Measurements from ENCODE around the gene YTHDF1. TPM values are rescaled to one million over a fixed set of nuclear protein-coding genes. Genes with fewer than 3 reads are reported as not detected.
"Not testable (repeated sequence)": the region's sequence is repeated elsewhere in the genome, so short reads cannot be mapped to it uniquely, and the experiment has no call there.

The YTHDF1 gene
- polyA plus RNA-seq, 3 donors: 40.1 to 46.1 (median 45.3) TPM

DNA sequence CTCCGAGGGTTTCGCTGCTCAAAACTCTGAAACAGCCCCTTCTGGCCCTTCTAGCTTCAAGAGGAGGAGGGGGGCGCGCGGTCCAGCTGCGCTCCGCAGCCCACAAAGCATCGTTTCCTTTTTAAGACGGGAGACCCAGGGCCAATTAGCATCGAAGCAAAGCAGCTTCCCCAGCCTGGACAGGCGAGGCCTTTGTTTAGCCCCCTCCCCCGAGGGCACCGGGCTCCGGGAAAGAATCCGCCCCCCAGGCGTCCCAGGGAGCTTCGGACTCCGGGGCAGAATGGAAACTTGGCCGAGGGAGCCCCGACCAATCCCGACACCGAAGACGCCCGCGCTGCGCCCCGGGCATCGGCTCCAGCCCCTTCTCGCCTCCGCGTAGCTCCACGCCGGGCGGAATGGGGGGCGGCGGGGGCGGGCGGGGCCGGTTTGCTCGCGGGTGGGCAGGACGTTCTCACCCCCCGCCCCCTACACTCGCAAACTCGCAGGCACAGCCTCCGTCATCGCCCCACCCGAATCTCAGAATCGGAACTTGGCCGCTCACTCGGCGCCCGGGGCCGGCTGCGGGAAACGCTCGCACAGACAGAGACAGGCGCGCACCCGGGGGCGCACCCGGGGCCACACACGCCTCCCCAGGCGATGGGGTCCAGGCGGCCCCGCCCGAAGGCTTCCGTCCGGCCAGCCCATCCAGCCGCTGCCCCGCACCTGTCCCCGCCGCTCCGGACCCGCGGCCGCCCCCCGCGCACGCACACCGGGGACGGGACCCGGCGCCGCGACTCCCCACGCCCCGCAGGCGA lies 37.7 kb upstream of the YTHDF1 start:
- no peak for DNase-seq (ENCODE audit: extremely low read depth in 1 of 11, low read depth in 9 of 11, low spot score in 4 of 11)

DNA sequence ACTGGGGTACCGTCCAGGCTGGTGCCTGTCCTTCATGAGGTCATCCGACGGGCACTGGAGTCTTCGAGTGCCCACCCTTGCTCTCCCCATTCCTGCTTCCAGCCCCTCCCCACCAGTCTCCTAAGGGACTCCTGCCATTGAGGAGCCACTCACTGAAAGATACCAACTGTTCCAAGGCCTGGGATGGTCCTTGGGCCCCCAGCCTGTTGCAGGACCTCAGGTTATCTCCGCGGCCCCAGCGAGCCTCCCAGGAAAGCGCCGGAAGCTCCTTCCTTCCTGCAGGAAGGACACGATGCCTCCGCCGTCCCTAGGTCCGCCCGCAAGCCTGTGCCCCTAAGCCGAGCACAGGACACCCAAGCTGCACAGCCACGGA lies 37.1 kb upstream of the YTHDF1 start:
- DNase-seq (ENCODE audit: extremely low read depth in 1 of 11, low read depth in 9 of 11, low spot score in 4 of 11): no peak

DNA sequence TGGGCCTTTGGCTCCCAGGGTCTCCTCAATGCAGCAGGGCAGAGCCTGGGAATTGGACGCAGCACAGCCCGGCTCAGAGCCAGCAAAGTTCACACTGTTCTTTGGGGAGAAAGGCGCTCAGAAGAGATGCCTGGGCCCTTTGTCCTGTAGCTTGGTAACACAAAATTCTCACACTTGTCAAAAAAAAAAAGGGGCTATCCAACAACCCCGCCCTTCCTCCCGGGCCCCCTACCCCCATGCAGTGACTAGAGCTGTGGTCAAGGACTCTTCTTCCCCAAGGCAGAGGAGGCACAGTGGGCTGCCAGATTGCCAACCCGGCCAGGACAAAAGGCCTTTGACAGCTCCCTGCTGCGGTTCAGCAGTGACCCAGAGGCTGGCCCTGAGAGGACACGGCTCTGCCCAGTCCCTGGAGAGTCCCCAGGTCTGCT lies 36.4 kb upstream of the YTHDF1 start:
- no peak for DNase-seq (ENCODE audit: extremely low read depth in 1 of 11, low read depth in 9 of 11, low spot score in 4 of 11)

DNA sequence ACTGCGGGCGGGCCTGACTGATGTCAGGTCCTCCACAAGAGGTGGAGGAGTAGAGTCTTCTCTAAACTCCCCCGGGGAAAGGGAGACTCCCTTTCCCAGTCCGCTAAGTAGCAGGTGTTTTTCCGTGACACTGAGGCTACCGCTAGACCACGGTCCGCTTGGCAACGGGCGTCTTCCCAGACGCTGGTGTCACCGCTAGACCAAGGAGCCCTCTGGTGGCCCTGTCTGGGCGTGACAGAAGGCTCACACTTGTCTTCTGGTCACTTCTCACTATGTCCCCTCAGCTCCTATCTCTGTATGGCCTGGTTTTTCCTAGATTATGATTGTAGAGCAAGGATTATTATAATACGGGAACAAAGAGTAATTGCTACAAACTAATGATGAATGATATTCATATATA lies 35.4 kb upstream of the YTHDF1 start:
- not testable (repeated sequence) for DNase-seq (ENCODE audit: extremely low read depth in 1 of 11, low read depth in 9 of 11, low spot score in 4 of 11)

GRCh38 chr20:63249891-63250290 lies 34.0 kb upstream of the YTHDF1 start:
- DNase-seq (ENCODE audit: extremely low read depth in 1 of 11, low read depth in 9 of 11, low spot score in 4 of 11): no peak

- no peak for DNase-seq (ENCODE audit: extremely low read depth in 1 of 11, low read depth in 9 of 11, low spot score in 4 of 11)
These were observed 33.1 kb upstream of the YTHDF1 start for GRCh38 chr20:63248835-63249591.

GRCh38 chr20:63247671-63248228 lies 31.8 kb upstream of the YTHDF1 start:
- no peak for DNase-seq (ENCODE audit: extremely low read depth in 1 of 11, low read depth in 9 of 11, low spot score in 4 of 11)

GRCh38 chr20:63246490-63247288 lies 30.8 kb upstream of the YTHDF1 start:
- no peak for DNase-seq (ENCODE audit: extremely low read depth in 1 of 11, low read depth in 9 of 11, low spot score in 4 of 11)

- no peak for DNase-seq (ENCODE audit: extremely low read depth in 1 of 11, low read depth in 9 of 11, low spot score in 4 of 11)
These were observed 28.5 kb upstream of the YTHDF1 start for GRCh38 chr20:63244468-63244867.

DNA sequence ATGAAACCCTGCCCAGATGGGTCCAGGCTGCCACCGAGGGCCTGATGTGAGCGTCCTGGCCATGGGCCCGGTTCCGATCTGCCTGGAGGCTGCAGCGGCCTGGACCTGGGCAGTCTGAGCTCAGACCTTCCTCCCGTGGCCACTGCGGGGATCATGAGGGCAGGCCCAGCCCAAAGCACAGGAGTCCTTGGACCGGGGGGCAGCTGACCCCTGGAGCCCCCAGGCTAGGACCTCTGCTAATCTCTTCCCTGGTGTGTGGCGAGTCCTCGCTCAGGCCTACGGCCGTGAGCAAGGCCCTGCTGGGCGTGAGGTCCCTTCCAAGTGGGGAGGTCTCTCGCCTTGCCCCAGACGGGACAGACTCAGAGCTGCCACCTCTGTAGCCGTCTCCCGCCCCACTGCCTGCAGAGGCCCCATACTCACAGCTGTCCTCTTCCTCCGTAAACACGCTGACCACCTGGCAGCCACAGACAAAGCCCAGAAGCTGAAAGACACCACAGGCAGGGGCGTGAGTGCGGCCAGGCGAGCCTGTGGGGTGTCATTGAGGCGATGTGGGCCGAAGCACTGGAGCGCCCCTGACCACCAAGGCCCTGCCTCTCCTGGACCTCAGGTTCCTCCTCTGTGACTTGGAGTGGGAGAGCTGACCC lies 27.8 kb upstream of the YTHDF1 start:
- no peak for DNase-seq (ENCODE audit: extremely low read depth in 1 of 11, low read depth in 9 of 11, low spot score in 4 of 11)

DNA sequence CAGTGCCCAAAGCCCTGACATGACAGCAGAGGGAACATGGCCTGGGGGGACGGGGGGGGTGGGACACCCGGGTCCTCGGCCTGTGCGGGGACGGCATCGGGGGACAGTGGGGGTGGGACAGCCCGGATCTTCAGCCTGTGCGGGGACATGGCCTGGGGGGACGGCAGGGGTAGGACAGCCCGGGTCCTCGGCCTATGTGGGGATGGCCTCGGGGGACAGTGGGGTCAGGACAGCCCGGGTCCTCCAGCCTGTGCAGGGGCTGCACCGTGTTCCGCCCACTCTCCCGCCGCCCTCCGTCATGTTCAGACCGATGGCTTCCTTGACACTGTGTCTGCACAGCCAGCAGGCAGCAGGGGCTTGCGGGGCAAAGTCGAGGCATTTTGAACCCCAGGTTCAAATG lies 26.8 kb upstream of the YTHDF1 start:
- no peak for DNase-seq (ENCODE audit: extremely low read depth in 1 of 11, low read depth in 9 of 11, low spot score in 4 of 11)

DNA sequence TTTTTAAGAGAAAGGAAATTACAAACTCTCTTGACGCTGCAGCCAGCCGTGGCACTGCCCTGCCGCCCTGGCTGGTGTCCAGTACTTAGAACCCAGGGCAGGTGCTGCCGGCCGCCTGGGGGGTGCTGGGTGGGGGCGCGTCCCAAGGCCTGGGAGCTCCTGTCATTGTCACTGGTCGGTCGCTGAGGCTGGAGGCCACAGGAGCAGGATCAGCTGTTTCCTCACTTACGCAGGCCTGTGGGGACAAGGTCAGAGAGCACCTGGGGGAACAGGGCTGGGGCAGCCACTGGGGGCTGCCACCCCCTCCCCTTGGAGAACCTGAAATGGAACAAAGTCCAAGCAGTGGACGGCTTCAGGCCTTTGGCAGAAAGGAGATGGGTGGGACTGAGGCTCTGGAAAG lies 25.3 kb upstream of the YTHDF1 start:
- no peak for DNase-seq (ENCODE audit: extremely low read depth in 1 of 11, low read depth in 9 of 11, low spot score in 4 of 11)

DNA sequence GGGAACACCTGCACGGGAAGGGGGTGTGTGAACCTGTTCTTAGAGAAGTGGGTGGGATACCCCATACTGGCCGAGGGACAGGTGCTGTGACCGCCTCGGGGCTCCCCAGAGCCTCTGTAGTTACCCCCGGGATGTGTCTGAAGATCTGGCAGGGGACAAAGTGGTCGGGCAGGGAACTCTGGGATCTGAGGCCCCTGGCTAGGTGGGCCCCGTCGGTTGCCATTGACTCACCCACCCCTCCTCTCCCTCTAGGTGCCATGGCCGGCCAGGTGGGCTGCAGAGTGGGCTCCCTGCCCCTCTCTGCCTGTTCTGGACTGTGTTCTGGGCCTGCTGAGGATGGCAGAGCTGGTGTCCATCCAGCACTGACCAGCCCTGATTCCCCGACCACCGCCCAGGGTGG lies 24.1 kb upstream of the YTHDF1 start:
- no peak for DNase-seq (ENCODE audit: extremely low read depth in 1 of 11, low read depth in 9 of 11, low spot score in 4 of 11)

DNA sequence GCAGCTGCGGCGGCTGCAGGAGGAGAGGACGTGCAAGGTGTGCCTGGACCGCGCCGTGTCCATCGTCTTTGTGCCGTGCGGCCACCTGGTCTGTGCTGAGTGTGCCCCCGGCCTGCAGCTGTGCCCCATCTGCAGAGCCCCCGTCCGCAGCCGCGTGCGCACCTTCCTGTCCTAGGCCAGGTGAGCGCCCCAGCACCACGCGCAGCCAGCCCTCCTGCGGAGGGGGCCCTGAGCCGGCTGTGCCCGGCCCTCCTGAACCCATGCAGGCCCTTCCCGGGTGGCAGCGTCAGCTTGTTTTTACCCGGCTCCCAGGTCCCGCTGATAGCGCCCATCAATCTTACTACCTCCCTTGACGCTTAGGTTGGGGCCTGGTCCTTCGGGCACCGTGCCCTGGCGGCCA lies 23.5 kb upstream of the YTHDF1 start:
- no peak for DNase-seq (ENCODE audit: extremely low read depth in 1 of 11, low read depth in 9 of 11, low spot score in 4 of 11)

DNA sequence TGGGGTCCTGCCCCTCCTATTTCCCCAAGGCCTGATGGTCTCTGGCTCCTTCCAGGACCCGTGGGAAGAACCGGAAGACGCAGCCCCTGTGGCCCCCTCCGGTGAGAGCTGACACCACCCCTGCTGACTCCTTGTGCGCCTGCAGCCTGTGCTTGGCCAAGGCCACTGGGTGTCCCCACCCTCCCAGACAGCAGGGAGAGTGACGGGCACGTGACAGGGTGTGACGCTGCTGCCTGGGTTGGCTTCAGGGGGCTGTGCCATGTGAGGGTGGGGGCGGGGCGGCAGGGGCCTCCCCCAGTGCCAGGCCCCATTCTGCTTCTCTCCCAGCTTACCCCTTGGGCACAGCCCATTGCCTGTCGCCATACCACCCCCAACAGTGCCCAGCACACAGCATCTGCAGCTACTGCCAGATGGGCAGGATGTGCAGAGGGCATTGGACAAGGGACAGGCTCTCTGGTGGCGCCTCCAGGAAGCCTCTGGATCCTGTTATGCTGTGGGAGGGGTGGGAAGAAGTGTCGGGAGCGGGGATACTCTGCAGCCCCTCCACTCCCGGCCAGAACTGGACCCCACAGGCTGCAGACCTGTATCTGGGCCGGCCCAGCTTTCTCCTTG lies 22.7 kb upstream of the YTHDF1 start:
- DNase-seq (ENCODE audit: extremely low read depth in 1 of 11, low read depth in 9 of 11, low spot score in 4 of 11): no peak

- no peak for DNase-seq (ENCODE audit: extremely low read depth in 1 of 11, low read depth in 9 of 11, low spot score in 4 of 11)
These were observed 22.1 kb upstream of the YTHDF1 start for GRCh38 chr20:63238031-63238430.

DNA sequence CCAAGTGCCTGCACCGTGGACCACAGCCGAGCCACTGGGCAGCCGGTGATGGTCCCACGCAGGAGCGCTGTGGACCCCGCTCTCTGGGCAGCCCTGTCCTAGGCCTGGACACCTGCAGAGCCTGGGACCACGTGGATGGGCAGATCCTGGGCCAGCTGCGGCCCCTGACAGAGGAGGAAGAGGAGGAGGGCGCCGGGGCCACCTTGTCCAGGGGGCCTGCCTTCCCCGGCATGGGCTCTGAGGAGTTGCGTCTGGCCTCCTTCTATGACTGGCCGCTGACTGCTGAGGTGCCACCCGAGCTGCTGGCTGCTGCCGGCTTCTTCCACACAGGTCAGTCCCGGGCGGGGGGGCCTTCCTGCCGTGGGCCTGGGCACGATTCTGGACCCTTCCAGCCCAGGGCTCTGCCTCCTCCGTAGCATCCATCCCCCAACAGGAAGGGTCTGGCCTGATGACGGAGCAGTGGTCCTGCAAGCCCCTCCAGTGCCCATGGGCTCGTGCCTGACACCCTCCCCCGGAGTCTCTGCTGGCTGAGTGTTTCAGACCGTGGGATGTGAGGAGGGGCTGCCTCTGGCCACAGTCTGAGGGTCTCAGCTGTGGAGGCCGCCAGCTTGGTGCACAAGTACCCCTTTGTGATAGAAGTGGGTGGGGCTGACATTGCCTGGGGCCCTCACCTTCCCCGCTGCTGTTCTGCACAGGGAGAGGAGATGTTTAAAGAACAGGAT lies 20.3 kb upstream of the YTHDF1 start:
- DNase-seq (ENCODE audit: extremely low read depth in 1 of 11, low read depth in 9 of 11, low spot score in 4 of 11): no peak

DNA sequence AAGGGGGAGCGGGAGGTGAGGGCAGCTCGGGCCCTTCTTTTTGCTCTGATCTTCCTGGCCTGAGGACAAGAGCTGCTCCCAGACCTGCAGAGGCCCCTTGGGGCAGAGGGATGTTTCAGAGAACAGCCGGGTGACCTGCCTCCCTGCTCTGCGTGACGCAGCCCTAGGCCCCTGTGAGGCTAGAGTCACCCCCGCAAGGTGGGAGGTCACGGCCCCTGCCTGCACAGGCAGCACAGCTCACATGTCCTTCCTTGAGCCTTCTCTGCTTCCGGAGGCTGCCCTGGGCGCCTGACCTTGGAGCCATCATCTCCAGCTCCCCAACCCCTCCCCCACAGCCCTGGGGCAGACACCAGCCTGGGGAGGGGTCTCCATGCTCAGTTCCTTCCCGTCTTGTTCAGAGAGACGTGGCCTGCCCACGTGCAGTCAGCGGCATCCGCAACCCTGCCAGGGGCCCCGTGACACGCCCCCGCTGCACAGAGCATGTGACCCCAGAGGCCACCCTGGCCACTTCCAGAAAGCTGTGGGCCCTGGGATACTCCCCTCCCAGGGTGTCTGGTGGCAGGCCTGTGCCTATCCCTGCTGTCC lies 19.6 kb upstream of the YTHDF1 start, which contains the start of gene BIRC7:
BIRC7 (plus strand) TSS at position 507 of the 585 bp plus-strand sequence. CDS start 192 bp downstream, outside the sequence.
- DNase-seq (ENCODE audit: extremely low read depth in 1 of 11, low read depth in 9 of 11, low spot score in 4 of 11): no peak

All from renal cortex interstitium (tissue), 11 donors.